GM12891 (cell line): ENCODE data around the gene R3HDM2.

Source experiments
- DNase-seq: peaks from one replicate; pipeline ENCODE4 v3.0.0; 2011; ENCODE audit warnings: low spot score; ENCODE audit not compliant: insufficient read length
- FAIRE-seq: peaks from 2 replicates; lab custom pipeline; 2011; peaks lifted over from hg19 to GRCh38; lab: Jason Lieb, UNC
- PAX5 ChIP-seq: IDR thresholded peaks from 2 replicates; pipeline ENCODE4 v1.6.1; 2011; ENCODE audit warnings: low read length, moderate library complexity, mild to moderate bottlenecking; ENCODE audit not compliant: insufficient read depth, severe bottlenecking
- POLR2A ChIP-seq: IDR thresholded peaks from 2 replicates; pipeline ENCODE4 v1.6.1; 2011; ENCODE audit warnings: low read depth, low read length, control low read depth
- POLR2AphosphoS5 ChIP-seq: IDR thresholded peaks from 2 replicates; pipeline ENCODE4 v1.6.1; 2011; ENCODE audit warnings: low read depth, low read length, control low read depth
- POU2F2 ChIP-seq: IDR thresholded peaks from 2 replicates; pipeline ENCODE4 v1.6.1; 2011; ENCODE audit warnings: low read depth, mild to moderate bottlenecking, control low read depth, low read length, moderate library complexity
- SPI1 ChIP-seq: IDR thresholded peaks from 2 replicates; pipeline ENCODE4 v1.6.1; 2011; ENCODE audit warnings: low read depth, low read length, control low read depth
- TAF1 ChIP-seq: IDR thresholded peaks from 2 replicates; pipeline ENCODE4 v1.6.1; 2011; ENCODE audit warnings: low read depth, low read length, control low read depth

The R3HDM2 gene

GRCh38 chr12:57467915-57468314 is 37.1 kb upstream of the R3HDM2 start:
- TF ChIP-seq SPI1, result no peak
- no peak for TF ChIP-seq POU2F2
- TF ChIP-seq POLR2AphosphoS5, result no peak
- TF ChIP-seq PAX5, result no peak
- TF ChIP-seq TAF1, result no peak
- TF ChIP-seq POLR2A, result no peak
- FAIRE-seq (no peak), DNase-seq (no peak)

DNA sequence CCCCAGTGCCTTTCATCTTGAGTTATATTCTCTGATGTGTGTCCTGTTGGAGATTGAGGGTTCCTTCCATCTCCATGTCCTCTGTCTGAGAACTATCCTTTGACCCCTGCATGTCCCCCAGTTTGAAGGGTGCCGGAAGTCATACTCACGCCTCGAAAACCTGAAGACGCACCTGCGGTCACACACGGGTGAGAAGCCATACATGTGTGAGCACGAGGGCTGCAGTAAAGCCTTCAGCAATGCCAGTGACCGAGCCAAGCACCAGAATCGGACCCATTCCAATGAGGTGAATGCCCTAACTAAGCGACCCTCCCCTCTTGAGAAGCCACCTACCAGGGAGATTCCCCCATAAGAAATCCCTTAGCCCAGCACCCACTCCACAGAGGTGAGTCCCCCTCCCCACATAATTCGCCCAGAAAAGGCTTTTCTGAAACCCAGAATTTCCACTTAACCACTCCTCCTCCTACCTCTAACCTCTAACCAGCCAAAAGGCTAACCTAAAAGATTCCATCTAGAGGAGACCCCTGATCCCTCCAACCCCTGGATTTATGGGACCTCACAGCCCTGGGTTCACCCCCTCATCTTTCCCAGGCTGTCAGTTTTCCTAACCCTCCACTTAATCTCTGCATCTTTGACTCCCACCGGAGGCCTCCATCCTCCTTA is 36.5 kb upstream of the R3HDM2 start:
- FAIRE-seq (no peak), DNase-seq (no peak)
- TF ChIP-seq PAX5, result no peak
- no peak for TF ChIP-seq POLR2AphosphoS5
- no peak for TF ChIP-seq POLR2A
- no peak for TF ChIP-seq TAF1
- no peak for TF ChIP-seq SPI1
- TF ChIP-seq POU2F2, result no peak

- DNase-seq (no peak), FAIRE-seq (no peak)
- no peak for TF ChIP-seq PAX5
- no peak for TF ChIP-seq SPI1
- TF ChIP-seq POLR2AphosphoS5, result no peak
- no peak for TF ChIP-seq TAF1
- TF ChIP-seq POU2F2, result no peak
- TF ChIP-seq POLR2A, result no peak
Observed at GRCh38 chr12:57465747-57466505, 35.1 kb upstream of the R3HDM2 start.

GRCh38 chr12:57465030-57465746 is 34.3 kb upstream of the R3HDM2 start:
- no peak for FAIRE-seq
- TF ChIP-seq POLR2AphosphoS5 (no peak), POU2F2 (no peak), TAF1 (no peak), PAX5 (no peak), POLR2A (no peak), SPI1 (no peak)
- DNase-seq, result no peak

- no peak for DNase-seq
- FAIRE-seq, result no peak
- no peak for TF ChIP-seq POU2F2
- TF ChIP-seq TAF1, result no peak
- no peak for TF ChIP-seq SPI1
- no peak for TF ChIP-seq POLR2AphosphoS5
- TF ChIP-seq POLR2A, result no peak
- no peak for TF ChIP-seq PAX5
Observed at GRCh38 chr12:57464569-57464968, 33.7 kb upstream of the R3HDM2 start.

GRCh38 chr12:57462912-57463253 is 32.0 kb upstream of the R3HDM2 start:
- no peak for DNase-seq
- no peak for TF ChIP-seq SPI1
- no peak for TF ChIP-seq POLR2A
- no peak for TF ChIP-seq POU2F2
- TF ChIP-seq PAX5, result no peak
- no peak for FAIRE-seq

DNA sequence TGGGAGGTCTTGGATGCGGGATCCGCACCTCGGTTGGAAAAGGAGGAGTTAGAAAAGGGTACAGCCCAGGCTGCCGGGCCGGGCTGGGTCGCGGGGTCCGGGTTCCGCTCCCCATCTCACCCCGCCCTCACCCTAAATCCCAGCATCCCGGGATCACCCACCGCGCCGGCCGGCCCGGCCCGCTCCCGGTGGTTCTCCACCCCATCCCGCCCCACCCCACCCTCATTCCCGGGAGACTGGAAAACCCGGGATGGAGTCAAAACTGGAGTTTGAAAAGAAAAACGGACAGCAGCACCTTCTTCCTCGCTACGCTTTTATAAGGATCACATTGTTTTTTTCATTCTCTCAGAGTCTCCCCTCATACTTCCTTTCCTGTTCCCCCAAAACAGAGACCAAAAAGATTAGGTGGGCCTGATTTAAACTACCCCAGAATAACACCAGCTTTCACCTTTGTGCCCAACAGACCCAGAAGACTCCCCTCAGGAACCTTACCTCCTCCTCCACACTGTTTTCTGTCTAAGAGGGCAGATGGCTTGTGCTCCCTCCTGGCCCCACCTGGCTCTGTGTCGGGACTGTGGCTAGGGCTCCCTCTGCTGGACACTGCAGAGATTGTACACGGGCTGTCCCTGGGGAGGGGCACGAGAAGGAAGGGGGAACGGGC is 31.5 kb upstream of the R3HDM2 start:
- TF ChIP-seq POLR2A, result no peak
- no peak for TF ChIP-seq SPI1
- TF ChIP-seq PAX5, result no peak
- no peak for TF ChIP-seq POU2F2
- no peak for TF ChIP-seq POLR2AphosphoS5
- TF ChIP-seq TAF1, result no peak
- peak; percentile 89 for DNase-seq
- FAIRE-seq, result peak; percentile 96

- FAIRE-seq, result no peak
- TF ChIP-seq TAF1, result no peak
- no peak for TF ChIP-seq POLR2A
- no peak for TF ChIP-seq POLR2AphosphoS5
- no peak for TF ChIP-seq POU2F2
- no peak for TF ChIP-seq SPI1
- TF ChIP-seq PAX5, result no peak
- DNase-seq, result no peak
Observed at GRCh38 chr12:57461917-57462250, 31.0 kb upstream of the R3HDM2 start.

DNA sequence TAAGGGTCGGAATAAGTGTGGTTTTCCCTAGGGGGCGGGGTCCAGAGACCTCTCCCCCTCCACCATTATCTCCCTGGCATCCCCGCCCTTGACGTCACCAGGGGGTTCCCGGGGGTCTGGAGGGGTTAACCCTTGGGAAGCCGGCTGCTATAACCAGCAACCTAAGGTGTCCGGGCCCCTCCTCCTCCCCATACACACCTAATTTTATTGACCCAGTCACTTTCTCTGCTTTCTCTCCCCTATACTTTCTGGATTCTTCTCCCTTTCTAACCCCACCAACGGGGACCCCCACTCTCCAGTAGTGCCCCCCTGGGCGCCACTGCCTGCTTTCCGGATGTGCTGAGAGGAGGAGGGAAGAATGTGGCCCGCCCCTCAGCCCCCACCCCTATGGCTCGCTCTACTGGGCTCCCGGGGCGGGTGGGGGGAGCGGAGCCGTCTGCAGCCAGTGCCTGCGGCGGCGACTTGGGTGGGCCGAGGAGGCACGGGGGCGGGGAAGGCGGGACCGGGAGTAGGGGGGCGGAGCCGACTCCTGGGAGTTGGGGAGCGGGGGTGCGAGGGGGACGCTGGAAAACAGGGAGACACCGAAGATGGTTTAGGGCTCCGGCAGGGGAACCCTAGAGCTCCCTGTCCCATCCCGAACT is 30.6 kb upstream of the R3HDM2 start:
- DNase-seq (no peak), FAIRE-seq (no peak)
- TF ChIP-seq POLR2AphosphoS5 (no peak), POLR2A (no peak), PAX5 (no peak), SPI1 (no peak), POU2F2 (no peak), TAF1 (no peak)

DNA sequence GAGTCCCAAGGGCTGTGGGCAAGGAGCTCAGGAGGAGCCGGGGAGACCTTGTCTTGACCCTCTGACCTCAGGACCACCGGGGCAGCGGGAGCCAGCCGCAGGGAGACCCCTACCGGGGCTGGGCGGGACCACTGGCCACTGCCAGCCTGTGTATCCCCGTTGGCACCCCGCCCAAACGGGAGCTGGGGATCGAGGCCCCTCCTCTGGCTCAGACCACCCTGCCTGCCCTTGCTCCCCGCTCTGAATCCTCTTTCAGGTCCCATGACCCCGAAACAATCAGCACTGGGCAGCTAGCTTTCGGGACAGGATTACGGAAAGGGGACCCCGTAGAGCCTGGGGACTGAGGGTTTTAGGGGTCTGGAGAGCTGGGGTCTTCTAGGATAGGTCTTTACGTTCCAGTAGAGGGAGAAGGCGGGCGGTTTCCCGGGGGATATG is 30.0 kb upstream of the R3HDM2 start:
- no peak for FAIRE-seq
- DNase-seq, result no peak
- TF ChIP-seq POU2F2, result no peak
- no peak for TF ChIP-seq SPI1
- TF ChIP-seq POLR2A, result no peak
- no peak for TF ChIP-seq TAF1
- no peak for TF ChIP-seq POLR2AphosphoS5
- no peak for TF ChIP-seq PAX5
